Spleen (tissue), 7 donors: Measurements from ENCODE around the gene NXN.

Experiments used
- CTCF ChIP-seq, 11 experiments: fragments of 200-600 bp in 7 of 11; fragments of 450-650 bp in 4 of 11; sonication (generic) in 4 of 11; IDR thresholded peaks in 8 of 11; conservative IDR thresholded peaks in 3 of 11; 1 replicate in 7 of 11; 2 replicates in 4 of 11; pipeline versions ENCODE4 v1.4.0 to v1.8.0; 2016 to 2021; ENCODE audit warnings: antibody characterized with exemption in 11 of 11, inconsistent platforms in 4 of 11, mild to moderate bottlenecking in 1 of 11
- POLR2A ChIP-seq, 3 donors: fragments of 450-650 bp; IDR thresholded peaks; one replicate each; pipeline ENCODE4 v1.5.1; 2017; ENCODE audit warnings: antibody characterized with exemption in 3 of 3, mild to moderate bottlenecking in 1 of 3
- POLR2AphosphoS5 ChIP-seq, 3 donors: sonication (generic); formaldehyde crosslinking; IDR thresholded peaks; one replicate each; pipeline ENCODE4 v1.5.1; 2017; ENCODE audit warnings: antibody characterized with exemption in 3 of 3
- donor health status: DM: no; HTN: no; CAD: no; lungs with moderate emphysema.
- donor health status: DM: no; HTN: no; CAD: no.
- donor health status: DM: no; HTN: no; CAD: no.

- TF ChIP-seq CTCF (IDR thresholded peaks at IDR 0.05 in 8 of 11, conservative IDR thresholded peaks at IDR 0.05 in 3 of 11) = no peak
- TF ChIP-seq POLR2A (IDR thresholded peaks at IDR 0.05) = no peak
- TF ChIP-seq POLR2AphosphoS5 (IDR thresholded peaks at IDR 0.05) = no peak
Observed at GRCh38 chr17:824378-824777, 155.2 kb downstream of the NXN start.
